Measurements from ENCODE around the gene FXYD5.

Gene FXYD5

DNA sequence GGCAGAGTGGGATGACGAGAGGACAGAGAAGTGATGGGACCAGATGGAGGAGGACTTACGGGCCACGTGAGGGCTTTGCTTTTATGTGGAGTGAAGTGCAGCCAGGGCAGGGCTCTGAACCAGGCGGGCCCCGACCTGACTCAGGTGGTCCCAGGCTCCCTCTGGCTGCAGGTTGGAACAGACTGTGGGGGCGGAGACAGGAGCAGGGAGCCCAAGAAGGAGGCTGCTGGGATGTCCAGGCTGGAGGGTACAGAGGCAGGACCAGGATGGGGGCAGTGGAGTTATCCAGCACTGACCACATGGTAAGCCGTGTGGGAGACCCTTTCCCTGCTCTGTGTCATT lies 2.1 kb downstream of the FXYD5 start:
- DNase-seq (ENCODE audit: low spot score) = no peak

DNA sequence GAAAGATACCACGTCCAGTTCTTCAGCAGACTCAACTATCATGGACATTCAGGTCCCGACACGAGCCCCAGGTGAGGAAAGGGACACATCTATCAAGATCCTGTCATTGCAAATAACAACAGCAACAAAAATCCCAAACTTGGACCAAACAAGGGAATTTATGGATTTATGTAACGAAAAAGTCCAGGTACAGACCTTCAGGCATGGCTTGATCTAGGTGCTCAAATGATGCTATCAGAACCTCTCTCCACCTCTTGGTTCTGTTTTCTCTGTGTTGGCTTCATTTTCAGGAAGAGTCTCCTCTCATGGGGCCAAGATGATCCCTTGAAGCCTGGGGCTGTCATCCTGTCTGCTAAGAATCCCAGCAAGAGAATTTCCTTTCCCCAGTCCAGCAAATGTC lies 2.9 kb downstream of the FXYD5 start:
- no peak for DNase-seq (ENCODE audit: low spot score)

DNA sequence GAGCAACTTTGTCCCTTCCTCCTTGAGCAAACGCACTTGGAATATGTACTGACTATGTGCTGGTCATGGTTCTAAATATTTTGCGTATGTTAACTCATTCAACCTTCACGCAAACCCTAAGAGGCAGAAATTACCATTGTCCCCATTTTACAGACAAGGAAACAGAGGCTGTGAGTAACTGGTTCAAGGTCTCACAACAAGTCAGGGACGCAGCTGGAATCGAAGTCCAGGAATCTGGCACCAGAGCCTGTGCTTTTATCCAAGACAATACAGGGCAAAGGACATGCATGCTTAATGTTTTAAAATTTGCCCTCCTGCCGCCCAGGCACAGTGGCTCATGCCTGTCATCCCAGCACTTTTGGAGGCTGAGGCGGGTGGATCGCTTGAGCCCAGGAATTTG lies 5.1 kb downstream of the FXYD5 start:
- no peak for DNase-seq (ENCODE audit: low spot score)

DNA sequence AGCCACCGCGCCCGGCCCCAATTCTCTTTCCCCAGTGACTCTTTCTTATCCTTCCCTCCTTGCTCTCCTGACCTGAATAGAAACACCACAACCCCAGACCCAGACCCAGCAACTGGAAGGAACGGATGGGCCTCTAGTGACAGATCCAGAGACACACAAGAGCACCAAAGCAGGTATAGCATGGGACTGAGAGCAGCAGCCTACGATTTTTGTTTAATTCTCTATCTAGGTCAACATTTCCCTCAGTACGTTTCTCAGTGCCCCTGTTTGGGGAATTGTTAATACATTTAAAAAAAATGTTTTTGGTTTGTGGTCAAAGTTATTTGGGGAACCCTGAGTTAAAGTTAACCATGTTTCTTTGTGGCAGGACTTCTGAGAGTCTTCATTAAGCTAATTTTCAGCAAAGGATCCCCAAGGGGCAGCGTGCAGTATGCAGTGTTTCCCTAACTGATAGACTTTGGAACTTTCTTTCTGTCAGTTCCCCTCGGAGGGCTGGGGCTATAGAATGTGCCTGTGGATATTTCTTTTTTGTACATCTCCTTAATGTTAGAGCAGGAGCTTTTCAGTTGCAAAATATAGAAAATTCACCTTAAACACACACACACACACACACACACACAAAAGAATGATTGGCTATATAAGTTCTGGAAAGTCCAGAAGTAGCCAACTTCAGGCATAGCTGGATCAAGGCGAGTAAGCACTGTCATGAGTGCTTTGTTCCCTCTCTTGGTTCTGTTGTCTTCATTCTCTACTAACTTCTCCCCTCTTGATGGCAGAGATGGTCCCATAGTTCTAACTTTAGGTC lies 6.3 kb downstream of the FXYD5 start:
- no peak for DNase-seq (ENCODE audit: low spot score)

DNA sequence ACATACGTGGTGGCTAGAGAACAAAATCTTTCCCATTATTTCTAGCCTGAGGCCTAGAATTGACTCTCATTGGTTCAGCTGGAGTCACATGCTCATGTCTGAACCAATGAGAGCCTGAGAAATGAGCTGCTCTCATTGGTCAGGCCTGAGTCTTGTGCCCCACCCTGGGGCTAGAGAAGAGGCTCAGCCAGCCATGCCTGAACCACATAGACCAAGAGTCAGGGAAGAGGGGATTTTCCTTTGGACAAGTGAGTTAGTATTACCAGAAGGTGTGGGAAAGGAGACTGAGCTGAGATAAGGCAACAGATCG lies 6.9 kb downstream of the FXYD5 start:
- DNase-seq (ENCODE audit: low spot score) = no peak

DNA sequence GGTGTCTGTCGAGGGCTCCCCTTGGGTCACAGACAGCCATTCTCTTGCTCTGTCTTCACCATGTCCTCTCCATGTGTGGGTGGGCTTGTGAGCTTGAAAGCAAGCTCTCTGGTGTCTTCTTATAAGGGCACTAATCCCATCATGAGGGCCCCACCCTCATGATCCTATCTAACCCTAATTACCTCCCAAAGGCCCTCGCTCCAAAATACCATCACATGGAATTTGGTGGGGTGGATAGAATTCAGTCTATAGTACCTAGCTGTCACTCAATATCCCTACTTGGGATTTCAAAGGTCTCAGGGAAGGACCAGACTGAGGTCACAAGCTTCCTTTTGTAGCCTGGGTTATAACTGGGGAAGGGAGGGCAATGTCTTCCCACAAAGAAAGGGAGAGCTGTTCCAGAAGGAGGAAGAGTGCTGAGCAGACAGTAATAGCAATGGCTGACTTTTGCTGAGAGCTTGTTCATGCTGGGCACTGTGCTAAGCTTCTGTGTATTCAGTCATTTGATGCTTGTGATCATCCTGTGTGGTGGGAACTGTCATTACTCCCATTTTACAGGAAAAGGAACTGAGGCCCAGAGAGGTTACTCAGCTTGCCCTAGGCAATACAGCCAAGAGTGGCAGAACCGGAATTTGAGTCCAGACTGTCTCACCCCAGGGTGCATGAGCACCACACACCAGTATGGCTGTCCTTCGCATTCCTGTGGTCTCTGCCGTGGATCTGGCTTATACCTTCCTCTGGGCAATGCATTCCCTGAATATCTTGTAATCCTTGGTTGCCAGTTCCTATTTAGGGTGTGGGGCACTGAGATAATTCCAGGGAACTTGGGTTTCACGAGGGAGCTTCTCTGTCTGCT lies 8.2 kb downstream of the FXYD5 start:
- DNase-seq (ENCODE audit: low spot score) = no peak

DNA sequence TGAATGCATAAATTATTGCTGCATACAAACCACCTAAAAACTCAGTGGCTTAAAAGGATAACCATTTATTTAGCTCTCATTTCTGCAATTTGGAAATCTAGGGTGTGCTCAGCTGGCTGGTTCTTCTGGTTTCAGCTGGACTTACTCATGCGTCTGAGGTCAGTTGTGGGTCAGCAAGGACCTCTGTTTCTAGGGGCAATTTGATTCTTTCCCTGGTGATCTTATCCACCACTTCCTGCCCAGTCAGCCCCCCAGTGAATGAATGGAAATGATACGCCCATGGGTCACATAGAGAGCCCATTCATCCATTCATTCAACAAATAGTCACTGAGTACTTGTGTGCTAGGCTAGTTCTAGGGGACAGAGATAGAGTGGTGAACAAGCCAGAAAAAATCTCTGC lies 9.9 kb downstream of the FXYD5 start:
- DNase-seq (ENCODE audit: low spot score) = no peak

DNA sequence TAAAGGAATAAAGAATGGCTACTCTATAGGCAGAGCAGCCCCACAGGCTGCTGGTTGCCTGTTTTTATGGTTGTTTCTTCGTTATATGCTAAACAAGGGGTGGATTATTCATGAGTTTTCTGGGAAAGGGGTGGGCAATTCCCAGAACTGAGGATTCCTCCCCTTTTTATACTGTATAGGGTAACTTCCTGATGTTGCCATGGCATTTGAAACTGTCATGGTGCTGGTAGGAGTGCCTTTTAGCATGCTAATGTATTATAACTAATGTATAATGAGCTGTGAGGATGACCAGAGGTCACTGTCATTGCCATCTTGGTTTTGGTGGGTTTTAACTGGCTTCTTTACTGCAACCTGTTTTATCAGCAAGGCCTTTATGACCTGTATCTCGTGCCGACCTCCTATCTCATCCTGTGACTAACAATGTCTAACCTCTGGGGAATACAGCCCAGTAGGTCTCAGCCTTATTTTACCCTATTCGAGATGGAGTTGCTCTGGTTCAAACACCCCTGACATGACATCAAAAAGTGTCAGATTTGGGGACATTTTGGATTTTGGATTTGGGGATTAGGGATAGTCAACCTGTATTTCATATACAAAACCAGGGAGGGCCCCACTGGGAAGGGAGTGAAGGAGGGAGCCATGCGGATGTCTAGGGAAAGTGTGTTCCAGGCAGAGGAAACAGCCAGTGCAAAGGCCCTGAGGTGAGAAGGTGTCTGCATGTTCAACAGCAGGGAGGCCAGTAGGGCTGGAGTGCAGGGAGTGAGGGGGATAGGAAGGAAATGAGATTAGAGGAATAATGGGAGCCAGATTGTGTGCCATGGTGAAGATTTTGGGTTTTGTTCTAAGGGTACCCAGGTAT lies 10.9 kb downstream of the FXYD5 start:
- no peak for DNase-seq (ENCODE audit: low spot score)

DNA sequence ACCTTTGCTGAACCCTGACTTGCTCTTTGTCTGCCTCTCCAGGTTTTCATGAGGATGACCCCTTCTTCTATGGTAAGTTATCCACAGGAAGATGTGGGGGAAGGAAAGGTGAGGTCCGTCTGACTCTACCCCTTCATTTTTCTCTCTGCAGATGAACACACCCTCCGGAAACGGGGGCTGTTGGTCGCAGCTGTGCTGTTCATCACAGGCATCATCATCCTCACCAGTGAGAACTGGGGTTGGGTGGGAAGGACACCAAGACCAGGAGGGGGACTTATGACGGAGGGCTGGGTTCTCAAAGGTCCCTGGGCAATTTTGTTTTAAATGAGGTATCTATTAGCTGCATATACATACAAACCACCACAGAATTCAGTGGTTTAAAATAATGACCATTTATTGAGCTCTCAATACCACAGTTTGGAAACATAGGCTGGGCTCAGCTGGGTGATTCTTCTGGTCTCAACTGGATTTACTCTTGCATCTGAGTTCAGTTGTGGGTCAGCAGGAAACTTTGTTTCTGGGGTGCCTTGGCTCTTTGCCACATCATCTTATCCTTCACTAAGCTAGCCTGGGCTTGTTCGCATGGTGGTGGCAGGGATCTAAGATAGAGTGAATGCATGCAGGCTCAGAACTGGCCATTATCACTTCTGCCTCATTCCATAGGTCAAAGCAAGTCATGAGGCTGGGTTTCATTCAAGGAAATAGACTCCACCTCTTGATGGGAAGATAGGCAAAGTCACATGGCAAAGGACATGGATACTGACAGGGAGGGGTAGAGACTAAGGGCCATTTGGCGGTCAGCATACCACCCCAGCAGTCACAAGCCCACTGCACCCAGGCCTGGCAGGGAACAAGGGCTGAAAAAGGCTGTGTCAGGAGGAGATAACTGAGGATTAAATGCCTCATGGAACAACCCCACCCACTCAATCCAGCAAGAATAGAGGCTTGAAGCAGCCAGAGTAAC lies 11.8 kb downstream of the FXYD5 start:
- no peak for DNase-seq (ENCODE audit: low spot score)

DNA sequence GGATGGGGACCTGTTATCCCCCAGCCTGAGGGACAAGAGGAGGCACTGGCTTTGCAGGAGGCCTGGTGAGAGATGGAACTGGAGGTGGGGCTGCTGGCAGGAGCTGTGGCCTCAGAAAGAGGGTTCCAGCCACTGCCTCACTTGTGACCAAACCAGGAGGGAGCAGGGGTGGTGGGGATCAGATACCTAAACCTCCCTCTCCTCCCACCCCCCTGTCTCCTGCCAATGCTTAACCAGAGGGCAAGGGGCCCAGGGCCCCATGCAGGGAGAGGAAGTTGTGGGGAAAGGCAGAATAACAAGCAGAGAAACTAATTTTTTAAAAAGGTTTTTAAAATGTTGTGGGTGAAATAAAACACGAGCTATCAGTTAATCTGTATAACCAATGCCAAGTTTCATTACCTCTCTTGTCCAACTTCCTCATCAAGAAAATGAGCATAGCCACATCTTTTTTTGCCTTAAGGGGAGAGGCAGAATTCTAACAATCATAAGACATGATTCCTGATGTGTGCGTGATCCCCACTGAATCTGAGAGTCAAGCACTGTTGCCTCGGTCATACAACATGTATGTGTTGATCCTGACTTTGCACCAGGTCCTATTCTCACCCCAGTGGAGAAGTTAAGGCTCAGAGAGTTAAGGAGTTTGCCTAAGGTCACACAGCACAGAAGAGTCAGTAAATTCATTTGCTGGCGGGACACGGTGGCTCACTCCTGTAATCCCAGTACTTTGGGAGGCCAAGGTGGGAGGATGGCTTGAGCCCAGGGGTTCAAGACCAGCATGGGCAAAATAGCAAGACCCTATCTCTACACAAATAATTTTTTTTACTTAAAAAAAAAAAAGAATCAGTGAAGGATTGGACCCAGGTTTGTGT lies 12.9 kb downstream of the FXYD5 start:
- no peak for DNase-seq (ENCODE audit: low spot score)

DNA sequence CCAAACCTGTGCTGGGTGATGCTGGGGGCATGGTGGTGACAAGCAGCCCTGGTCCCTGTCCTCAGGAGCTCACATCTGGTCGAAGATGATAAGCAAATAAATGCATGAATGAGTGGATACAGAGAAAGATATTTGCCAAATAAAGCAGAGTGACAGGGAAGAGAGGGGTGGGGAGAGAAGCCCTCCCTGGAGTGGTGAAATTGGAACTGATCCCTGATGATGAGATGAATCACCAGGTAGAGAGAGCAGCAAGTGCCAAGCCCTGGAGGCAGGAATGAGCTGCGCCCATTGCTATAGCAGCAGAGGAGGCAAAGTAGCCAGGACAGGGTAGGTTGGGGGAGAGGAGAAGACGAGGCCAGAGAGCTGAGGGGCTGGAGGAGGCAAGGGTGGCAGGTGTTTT lies 13.7 kb downstream of the FXYD5 start:
- DNase-seq (ENCODE audit: low spot score) = no peak

DNA sequence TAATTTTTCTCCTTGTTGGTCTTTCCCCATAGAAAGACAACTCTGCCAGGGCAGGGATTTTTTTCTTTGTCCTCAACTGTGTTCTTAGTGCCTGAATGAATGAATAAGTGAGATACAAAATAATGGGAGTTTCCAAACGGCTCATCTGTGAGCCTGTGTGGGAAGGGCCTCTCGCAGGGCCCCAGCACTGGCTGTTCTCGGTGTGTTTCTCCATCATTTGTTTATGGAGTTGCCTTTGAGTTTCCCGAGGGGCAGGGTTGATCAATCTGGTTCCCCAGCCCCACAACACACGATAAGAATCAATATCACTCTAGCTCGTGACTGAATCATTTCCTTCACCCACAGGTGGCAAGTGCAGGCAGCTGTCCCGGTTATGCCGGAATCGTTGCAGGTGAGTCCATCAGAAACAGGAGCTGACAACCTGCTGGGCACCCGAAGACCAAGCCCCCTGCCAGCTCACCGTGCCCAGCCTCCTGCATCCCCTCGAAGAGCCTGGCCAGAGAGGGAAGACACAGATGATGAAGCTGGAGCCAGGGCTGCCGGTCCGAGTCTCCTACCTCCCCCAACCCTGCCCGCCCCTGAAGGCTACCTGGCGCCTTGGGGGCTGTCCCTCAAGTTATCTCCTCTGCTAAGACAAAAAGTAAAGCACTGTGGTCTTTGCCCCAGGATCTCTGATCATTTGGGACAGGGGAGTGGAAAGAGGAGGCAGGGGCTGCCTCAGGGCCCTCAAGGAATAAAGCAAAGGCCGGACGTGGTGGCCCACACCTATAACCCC lies 14.9 kb downstream of the FXYD5 start:
- DNase-seq (ENCODE audit: low spot score) = no peak

DNA sequence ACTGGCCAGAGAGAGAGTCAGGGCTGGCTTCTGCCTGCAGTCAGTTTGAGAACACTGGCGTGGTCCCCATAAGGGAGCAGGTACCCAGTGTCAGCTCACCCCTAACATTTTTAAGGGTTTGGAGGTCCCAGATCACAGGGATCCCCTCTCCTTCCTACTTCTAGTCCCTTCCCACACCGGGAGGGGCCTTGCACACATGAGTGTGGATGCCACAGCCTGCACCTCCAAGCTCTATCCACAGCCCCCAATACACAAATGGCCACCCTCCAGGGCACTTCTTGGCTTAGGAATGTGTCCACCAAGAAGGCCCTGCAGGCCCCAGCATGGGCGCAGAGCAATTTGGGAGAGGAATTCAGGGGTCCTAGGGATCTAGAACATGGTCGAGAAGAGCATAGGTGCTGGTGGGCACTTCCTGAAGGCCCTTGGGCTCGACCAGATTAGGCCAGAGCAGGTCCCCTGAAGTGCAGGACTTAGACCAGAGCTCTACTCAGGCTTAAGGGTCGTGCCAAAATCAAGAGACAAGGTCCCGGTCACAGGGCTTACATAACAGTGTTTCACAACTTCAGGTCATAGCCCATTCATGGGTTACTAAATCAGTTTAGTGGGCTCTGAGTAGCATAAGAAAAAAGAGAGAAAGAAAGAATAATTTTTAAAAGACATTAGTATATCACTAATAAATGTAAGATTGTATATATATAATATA lies 16.0 kb downstream of the FXYD5 start:
- no peak for DNase-seq (ENCODE audit: low spot score)

DNA sequence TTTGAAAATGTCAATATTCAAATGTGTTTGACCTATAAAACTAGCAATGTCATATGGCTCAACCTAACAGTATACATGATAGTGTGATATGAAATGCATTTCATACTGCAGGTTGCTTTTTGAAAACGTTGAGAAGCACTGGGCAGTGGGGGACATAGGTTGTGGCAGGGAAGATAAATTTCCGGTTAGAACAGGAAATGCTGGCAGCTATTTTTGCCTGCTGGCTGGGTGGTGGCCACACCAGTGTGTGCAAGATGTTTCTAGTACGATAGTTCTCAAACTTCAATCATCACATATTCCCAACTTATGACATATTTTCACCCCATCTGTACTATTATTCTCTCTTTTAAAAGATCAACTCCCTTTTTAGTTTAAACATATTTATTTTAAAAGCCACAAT lies 17.2 kb downstream of the FXYD5 start:
- DNase-seq (ENCODE audit: low spot score) = no peak

DNA sequence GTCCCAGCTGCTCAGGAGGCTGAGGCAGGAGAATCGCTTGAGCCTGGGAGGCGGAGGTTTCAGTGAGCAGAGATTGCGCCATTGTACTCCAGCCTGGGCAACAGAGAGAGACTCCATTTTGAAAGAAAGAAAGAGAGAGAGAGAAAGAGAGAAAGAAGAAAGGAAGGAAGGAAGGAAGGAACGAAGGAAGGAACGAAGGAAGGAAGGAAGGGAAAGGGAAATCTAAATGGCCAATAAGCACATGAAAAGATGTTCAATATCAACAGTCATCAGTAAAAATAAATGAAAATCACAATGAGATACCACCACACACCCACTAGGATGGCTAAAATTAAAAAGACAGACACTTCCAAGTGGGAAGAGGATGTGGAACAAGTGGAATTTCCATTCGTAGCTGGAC lies 19.7 kb downstream of the FXYD5 start:
- DNase-seq (ENCODE audit: low spot score) = no peak

DNA sequence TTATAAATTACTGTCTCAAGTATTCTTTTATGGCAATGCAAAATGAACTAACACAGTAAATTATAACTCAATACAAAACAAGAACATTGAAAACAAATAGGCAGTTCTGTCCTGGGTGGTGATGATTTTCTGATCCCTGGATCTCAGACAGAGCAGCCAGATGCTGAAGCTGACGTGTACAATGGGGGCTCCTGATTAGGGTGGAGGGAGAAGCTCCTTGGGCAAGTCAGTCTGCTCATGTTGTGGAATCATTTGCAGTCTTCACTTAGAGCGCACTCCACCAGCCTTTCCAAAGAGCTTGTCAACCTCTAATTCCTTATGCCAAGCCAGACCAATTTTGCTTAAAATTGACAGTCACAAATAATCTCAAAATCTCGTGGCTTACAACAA lies 21.6 kb downstream of the FXYD5 start:
- no peak for DNase-seq (ENCODE audit: low spot score)

DNA sequence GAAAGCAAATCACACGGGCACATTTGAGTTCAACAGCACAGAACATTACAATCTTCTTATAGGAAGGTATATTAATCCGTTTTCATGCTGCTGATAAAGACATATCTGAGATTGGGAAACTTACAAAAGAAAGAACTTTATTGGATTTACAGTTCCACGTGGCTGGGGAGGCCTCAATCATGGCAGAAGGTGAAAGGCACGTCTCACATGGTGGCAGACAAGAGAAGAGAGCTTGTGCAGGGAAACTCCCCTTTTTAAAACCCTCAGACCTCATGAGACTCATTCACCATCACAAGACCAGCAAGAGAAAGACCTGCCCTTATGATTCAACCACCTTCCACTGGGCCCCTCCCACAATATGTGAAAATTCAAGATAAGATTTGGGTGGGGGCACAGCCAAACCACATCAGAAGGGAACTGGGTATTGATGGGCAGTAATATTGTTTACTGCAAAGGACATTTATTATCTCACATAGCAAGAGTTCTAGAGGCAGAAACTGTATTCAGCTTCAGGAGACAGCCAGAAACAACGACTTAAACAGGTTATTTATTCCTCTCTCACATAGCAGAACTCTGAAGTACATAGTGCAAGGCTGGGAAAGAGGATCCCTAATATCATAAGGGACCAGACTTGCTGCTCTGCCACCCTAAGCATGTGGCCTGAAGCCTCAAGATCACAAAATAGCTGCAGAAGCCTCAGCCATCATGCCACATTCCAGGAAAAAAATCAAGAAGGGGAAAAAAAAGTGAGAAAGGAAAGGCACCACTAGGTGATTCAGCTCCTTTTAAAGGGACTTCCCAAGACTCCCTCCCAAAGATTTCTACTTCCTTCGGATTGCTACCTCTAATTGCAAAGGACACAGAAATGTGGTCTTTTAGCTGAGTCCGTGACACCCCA lies 23.1 kb downstream of the FXYD5 start:
- DNase-seq (ENCODE audit: low spot score) = no peak

DNA sequence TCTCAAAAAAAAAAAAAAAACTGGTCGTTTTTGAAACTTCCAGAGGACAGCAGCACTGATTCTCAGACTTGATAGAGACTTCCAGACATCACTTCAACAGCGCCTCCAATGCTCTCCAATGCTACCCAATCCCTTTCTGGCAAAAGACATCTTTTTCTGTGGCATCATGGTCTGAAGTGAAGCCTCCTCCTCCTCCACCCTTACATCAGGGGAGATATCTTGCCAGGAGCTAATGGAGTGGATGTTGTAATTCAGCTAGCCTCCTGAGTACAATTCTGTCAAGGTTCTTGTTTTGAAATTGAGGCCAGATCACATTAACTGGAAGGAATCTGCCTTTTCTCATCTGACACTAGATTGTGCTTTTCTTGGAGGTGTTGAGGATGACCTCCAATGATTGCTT lies 24.2 kb downstream of the FXYD5 start:
- DNase-seq (ENCODE audit: low spot score) = no peak
